Bronchial epithelial cell (primary cell): ENCODE results near the gene CYBA. TPM values are rescaled to one million over a fixed set of nuclear protein-coding genes. Genes with fewer than 3 reads are reported as not detected.

Experiments used
- DNase-seq: peaks from one replicate; pipeline ENCODE4 v3.0.0-alpha.2; 2010; ENCODE audit warnings: low read depth
- FAIRE-seq: peaks from 2 replicates; lab custom pipeline; 2011; peaks lifted over from hg19 to GRCh38; lab: Jason Lieb, UNC
- H3K27me3 ChIP-seq: 2 replicates; pipeline ENCODE4 v1.5.1; 2011; ENCODE audit warnings: low read length; ENCODE audit not compliant: control insufficient read depth, insufficient read depth
- H3K36me3 ChIP-seq: 2 replicates; pipeline ENCODE4 v1.5.1; 2011; ENCODE audit warnings: low read length; ENCODE audit not compliant: control insufficient read depth, insufficient read depth
- H3K4me3 ChIP-seq: 2 replicates; pipeline ENCODE4 v1.5.1; 2011; ENCODE audit warnings: mild to moderate bottlenecking, low read depth, low read length, control low read depth
- CTCF ChIP-seq: IDR thresholded peaks from 2 replicates; pipeline ENCODE4 v1.5.1; 2011; ENCODE audit warnings: mild to moderate bottlenecking, moderate library complexity, low read length, control low read depth, inconsistent platforms; ENCODE audit not compliant: insufficient read depth, severe bottlenecking
- total RNA-seq: library from RNA; depleted of rRNA; stranded (reverse); fragments of >200 nt; gene quantifications from 2 replicates; pipeline ENCODE4 v1.2.1, GENCODE V29; 2014

Gene CYBA
- total RNA-seq, 1 donor from 2014 or later = 134 TPM

GRCh38 chr16:88693420-88694177 is 42.7 kb upstream of the CYBA start:
- no peak for TF ChIP-seq CTCF
- H3K27me3 ChIP-seq = no peaks in the 10 kb centered on the region
- FAIRE-seq (no peak), DNase-seq (no peak)
- no peak overlapping the region for H3K4me3 ChIP-seq
- H3K36me3 ChIP-seq = peaks cover 3% of the 10 kb centered on the region

- Histone ChIP-seq H3K27me3 (no peaks in the 10 kb centered on the region), H3K4me3 (no peak overlapping the region)
- no peak for FAIRE-seq
Measured at GRCh38 chr16:88692861-88693260, 42.0 kb upstream of the CYBA start.

GRCh38 chr16:88691924-88692560 is 41.2 kb upstream of the CYBA start:
- DNase-seq (no peak), FAIRE-seq (no peak)
- H3K36me3 ChIP-seq = peaks cover 2% of the 10 kb centered on the region
- TF ChIP-seq CTCF = no peak
- no peak overlapping the region for H3K4me3 ChIP-seq
- H3K27me3 ChIP-seq = no peaks in the 10 kb centered on the region

More at GRCh38 chr16:88692861-88693260, 42.0 kb upstream of the CYBA start:
- TF ChIP-seq CTCF = no peak
- DNase-seq = no peak
- H3K36me3 ChIP-seq = peaks cover 3% of the 10 kb centered on the region

- no peak for FAIRE-seq
- no peaks in the 10 kb centered on the region for H3K27me3 ChIP-seq
- no peak for DNase-seq
- H3K36me3 ChIP-seq = peaks cover 2% of the 10 kb centered on the region
- no peak for TF ChIP-seq CTCF
- H3K4me3 ChIP-seq = no peak overlapping the region
Measured at GRCh38 chr16:88691129-88691813, 40.4 kb upstream of the CYBA start.

GRCh38 chr16:88690341-88691128 is 39.7 kb upstream of the CYBA start:
- no peak for TF ChIP-seq CTCF
- no peaks in the 10 kb centered on the region for H3K27me3 ChIP-seq
- no peak overlapping the region for H3K4me3 ChIP-seq
- FAIRE-seq (no peak), DNase-seq (no peak)
- H3K36me3 ChIP-seq = no peaks in the 10 kb centered on the region
